Lower leg skin (tissue), 3 donors: ENCODE results near the gene N4BP2L2.

Source experiments
- POLR2A ChIP-seq, 2 donors: fragments of 450-650 bp; IDR thresholded peaks; one replicate each; pipeline ENCODE4 v1.6.1; 2016 to 2017; ENCODE audit warnings: antibody characterized with exemption in 2 of 2, mild to moderate bottlenecking in 1 of 2, moderate library complexity in 1 of 2
- TF ChIP-seq, protein P1 (sequence below), 3 donors: fragments of 450-650 bp; IDR thresholded peaks; one replicate each; pipeline ENCODE4 v1.5.1; 2016; ENCODE audit warnings: antibody characterized with exemption in 3 of 3, mild to moderate bottlenecking in 3 of 3, moderate library complexity in 2 of 3

DNA sequence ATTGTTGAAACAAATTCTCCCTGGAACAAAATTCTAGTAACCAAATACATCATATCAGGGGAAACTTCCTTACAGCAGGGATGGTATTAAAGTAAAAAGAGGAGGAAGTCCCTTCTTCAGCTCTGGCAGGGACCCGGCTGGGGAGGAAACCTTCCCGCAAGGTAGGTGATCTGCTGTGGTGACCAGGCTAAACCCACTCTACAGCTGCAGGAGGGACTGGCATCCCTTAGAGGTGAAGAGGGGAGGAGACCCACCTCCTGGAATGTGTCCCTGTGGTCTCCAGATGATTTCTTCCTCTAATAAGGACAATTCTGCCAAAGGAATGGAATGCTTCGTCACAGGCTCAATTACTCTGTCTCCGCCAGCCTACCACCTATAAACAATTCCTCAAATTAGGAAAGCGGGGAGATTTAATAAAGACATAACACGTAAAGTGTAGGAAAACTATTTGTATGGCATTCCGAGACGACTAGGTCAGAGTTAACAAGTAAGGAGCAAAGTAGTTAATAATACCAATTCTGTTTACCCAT lies 47.0 kb upstream of the N4BP2L2 start:
- TF ChIP-seq, protein P1, sequence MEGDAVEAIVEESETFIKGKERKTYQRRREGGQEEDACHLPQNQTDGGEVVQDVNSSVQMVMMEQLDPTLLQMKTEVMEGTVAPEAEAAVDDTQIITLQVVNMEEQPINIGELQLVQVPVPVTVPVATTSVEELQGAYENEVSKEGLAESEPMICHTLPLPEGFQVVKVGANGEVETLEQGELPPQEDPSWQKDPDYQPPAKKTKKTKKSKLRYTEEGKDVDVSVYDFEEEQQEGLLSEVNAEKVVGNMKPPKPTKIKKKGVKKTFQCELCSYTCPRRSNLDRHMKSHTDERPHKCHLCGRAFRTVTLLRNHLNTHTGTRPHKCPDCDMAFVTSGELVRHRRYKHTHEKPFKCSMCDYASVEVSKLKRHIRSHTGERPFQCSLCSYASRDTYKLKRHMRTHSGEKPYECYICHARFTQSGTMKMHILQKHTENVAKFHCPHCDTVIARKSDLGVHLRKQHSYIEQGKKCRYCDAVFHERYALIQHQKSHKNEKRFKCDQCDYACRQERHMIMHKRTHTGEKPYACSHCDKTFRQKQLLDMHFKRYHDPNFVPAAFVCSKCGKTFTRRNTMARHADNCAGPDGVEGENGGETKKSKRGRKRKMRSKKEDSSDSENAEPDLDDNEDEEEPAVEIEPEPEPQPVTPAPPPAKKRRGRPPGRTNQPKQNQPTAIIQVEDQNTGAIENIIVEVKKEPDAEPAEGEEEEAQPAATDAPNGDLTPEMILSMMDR (IDR thresholded peaks at IDR 0.05): no peak
- TF ChIP-seq POLR2A (IDR thresholded peaks at IDR 0.05): no peak
